Activated T-helper 2 cell treated with anti-CD3 and anti-CD28 coated beads, Interferon-gamma antibody, Interleukin-2, Interleukin-4, amounts not matched to agents 10 μg/mL and 5 μg/mL and 100 μg/mL, durations not matched to agents 14 hours and 24 hours and 36 hours (primary cell): ENCODE results near the gene SULF2. TPM values are rescaled to one million over a fixed set of nuclear protein-coding genes. Genes with fewer than 3 reads are reported as not detected.

Source experiments
- DNase-seq: peaks from one replicate; pipeline ENCODE4 v3.0.0; 2021; ENCODE audit warnings: low spot score
- H3K27ac Mint-ChIP-seq: one replicate; pipeline ENCODE4 v1.8.0; 2021; ENCODE audit warnings: mixed read lengths
- H3K27me3 Mint-ChIP-seq: one replicate; pipeline ENCODE4 v1.8.0; 2021; ENCODE audit warnings: low read depth, mixed read lengths
- H3K36me3 Mint-ChIP-seq: one replicate; pipeline ENCODE4 v1.8.0; 2021; ENCODE audit warnings: low read depth, mixed read lengths
- H3K4me1 Mint-ChIP-seq: one replicate; pipeline ENCODE4 v1.8.0; 2021; ENCODE audit warnings: low read depth, mixed read lengths
- H3K4me3 Mint-ChIP-seq: one replicate; pipeline ENCODE4 v1.8.0; 2021; ENCODE audit warnings: low read depth, mild to moderate bottlenecking, moderate library complexity, mixed read lengths
- H3K9me3 Mint-ChIP-seq: one replicate; pipeline ENCODE4 v1.8.0; 2021; ENCODE audit warnings: mixed read lengths
- intact Hi-C: fragments of 100-400 bp; cut with micrococcal nuclease; formaldehyde crosslinking; loops from one replicate; pipeline ENCODE4 v1.15.1; 2023
- total RNA-seq: library from RNA; stranded (reverse); gene quantifications from 2 replicates; pipeline ENCODE4 v1.2.3, GENCODE V29; 2022

Gene SULF2
- total RNA-seq, 1 donor from 2014 or later, result 0.48 TPM

DNA sequence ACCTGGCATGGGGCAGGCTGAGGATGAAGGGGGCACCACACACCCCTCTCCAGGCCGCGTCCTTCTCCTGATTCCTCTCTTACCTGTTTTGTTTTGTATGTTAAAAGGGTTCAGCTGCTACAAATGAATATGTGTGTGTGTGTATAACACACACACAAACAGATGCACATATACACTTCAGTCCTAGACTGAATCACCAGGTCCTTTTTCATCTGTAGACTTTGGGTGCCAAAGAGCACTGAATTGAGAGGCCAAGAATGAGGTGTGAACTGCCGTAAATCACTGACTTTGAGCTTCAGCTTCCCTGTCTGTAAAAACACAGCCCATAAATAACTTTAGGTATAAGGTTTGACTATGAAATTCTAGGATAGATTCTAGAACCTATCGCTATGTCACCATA is 40.5 kb downstream of the SULF2 start:
- Mint-ChIP-seq H3K4me1 (peaks cover 8% of the 10 kb centered on the region), H3K36me3 (no peaks in the 10 kb centered on the region), H3K9me3 (no peaks in the 10 kb centered on the region), H3K27ac (no peak overlapping the region), H3K27me3 (peaks cover 2% of the 10 kb centered on the region), H3K4me3 (no peak overlapping the region)
- DNase-seq, result no peak
- intact Hi-C loops, result no loop called here

DNA sequence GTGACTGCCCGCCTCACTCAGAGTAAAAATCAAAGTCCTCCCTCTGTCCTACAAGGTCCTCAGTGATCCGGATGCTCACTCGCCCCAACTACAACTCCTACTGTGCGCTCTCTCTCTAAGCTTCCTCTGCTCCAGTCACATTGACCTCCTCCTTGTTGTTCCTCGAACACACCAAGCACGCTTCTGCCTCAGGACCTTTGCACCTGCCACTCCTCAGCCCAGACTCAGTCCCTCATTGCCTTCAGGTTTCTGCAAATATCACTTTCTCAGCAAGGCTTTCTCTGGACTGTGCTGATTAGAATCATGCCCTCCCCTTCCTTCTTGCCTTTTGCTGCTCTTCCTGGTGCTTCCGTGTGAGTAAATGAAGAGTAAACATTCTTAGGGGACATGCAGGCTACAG is 41.6 kb downstream of the SULF2 start:
- DNase-seq, result no peak
- Mint-ChIP-seq H3K4me3 (no peak overlapping the region), H3K27me3 (peaks cover under 1% of the 10 kb centered on the region), H3K9me3 (no peaks in the 10 kb centered on the region), H3K36me3 (no peaks in the 10 kb centered on the region), H3K4me1 (peaks cover 3% of the 10 kb centered on the region), H3K27ac (no peak overlapping the region)
- intact Hi-C loops, result no loop called here

DNA sequence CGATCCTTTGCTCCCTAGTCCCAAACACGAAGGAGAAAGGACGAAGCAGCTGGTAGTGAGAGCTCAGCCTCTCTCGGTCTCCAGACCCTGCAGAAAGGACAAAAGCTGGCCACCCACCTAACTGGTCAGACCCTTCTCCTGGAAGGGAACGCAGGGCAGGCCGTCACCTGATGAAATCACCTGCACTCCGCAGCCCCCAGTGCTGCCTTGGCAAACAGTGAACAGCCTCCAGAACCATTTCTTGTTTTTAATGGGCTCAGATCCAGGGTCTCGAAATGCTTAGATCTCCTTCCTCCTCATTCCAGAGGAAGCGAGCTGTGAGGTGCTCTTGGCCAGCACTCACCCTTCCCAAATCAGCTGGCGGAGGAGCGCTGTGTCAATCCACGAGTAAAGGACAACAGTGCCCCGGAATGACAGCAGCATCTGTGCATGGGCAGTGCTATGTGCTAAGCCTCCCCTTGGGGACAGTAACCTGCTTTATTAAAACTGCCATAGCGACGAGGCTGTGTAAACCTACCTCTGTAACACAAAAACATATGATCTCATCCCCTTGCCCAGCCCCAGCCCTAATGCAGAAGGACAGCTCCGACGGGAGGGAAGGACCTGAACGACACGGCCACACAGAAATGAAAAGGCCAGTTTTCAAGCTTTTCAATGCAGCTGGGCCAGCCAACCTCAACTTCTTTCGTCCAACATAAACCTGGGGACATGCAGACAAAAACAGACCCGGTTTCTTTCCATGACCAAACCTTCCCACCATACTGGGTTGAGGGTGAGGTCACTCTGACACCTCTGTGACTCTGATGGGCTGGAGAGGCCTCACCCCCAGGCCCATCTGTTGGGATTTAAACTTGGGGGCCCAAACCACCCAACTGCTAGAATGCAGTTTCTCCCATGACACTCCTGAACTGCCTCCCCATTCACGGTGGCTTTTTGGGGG is 43.3 kb downstream of the SULF2 start:
- H3K27me3 Mint-ChIP-seq, result no peaks in the 10 kb centered on the region
- no peaks in the 10 kb centered on the region for H3K9me3 Mint-ChIP-seq
- no peaks in the 10 kb centered on the region for H3K4me1 Mint-ChIP-seq
- no peaks in the 10 kb centered on the region for H3K36me3 Mint-ChIP-seq
- H3K27ac Mint-ChIP-seq, result no peak overlapping the region
- no peak for DNase-seq
- intact Hi-C loops, result no loop called here
- no peak overlapping the region for H3K4me3 Mint-ChIP-seq

DNA sequence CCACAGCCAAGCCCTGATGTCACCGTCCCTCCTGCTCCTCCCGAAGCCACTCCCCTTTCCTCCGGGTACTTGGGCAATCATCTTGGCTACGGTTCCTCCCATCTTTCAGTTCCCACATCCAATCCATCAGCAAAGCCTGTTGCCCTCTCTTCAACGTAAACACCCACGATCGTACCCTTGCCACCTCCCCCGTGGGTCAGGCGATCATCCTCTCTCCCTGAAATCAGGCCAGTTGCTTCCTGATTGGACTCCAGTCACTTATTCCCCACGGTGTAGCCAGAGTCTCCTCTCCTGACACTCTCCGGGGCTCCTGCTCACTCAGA is 44.5 kb downstream of the SULF2 start:
- Mint-ChIP-seq H3K27ac (no peak overlapping the region), H3K4me3 (no peak overlapping the region), H3K36me3 (no peaks in the 10 kb centered on the region), H3K9me3 (no peaks in the 10 kb centered on the region), H3K27me3 (no peaks in the 10 kb centered on the region), H3K4me1 (no peaks in the 10 kb centered on the region)
- no peak for DNase-seq
- intact Hi-C loops, result no loop called here

DNA sequence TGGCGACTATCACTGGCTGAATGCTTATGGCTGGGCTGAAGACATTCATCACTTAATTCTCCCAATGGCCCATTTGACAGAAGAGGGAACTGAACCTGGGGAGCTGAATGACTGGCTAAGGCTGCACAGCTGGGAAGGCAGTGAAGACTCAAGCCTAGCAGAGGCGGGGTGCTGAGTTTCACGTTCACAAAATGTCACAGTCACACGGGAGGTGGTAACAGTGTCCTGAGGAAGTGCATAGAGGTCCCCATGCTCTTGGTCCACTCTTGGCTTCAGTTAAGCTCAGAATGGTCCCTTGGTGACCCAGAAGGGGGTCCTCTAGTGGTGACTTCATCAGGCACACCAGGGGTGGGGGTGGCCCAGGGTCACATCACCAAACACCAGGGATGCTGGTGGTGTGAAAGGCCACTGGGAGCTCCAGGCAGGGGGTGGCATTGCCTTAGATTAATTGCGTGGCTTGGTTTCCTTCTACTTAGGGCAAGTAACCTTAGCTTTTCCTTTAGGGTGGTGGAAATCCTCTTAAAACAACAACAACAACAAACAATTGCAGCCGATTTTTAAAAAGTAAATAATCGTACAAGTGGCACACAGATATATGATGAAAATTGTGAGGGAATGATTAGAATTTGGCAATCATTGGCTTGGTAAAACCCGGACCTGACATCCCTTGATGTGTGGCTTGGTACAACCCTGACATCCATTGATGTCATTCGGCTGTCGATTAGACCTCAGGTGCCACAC is 45.0 kb downstream of the SULF2 start:
- Mint-ChIP-seq H3K4me1 (no peaks in the 10 kb centered on the region), H3K27ac (no peak overlapping the region), H3K4me3 (no peak overlapping the region), H3K27me3 (no peaks in the 10 kb centered on the region), H3K9me3 (no peaks in the 10 kb centered on the region), H3K36me3 (no peaks in the 10 kb centered on the region)
- DNase-seq, result no peak
- intact Hi-C loops, result no loop called here

DNA sequence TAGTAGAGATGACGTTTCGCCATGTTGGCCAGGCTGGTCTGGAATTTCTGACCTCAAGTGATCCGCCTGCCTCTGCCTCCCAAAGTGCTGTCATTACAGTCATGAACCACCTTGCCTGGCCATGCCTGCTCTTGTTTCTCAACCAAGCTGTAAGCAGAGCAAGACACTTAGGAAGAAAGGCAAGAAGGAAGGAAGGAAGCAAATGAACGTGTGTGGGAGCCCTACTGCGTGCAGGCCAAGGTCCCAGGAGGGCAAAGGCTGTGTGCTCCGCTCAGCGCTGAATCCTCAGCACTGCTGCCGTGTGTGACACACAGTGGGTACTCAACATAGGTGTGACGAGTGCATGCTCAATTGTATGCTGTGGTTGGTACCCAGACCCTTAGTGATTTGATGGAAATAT is 47.4 kb downstream of the SULF2 start:
- Mint-ChIP-seq H3K9me3 (no peaks in the 10 kb centered on the region), H3K36me3 (no peaks in the 10 kb centered on the region), H3K27ac (no peak overlapping the region), H3K4me3 (no peak overlapping the region), H3K4me1 (no peaks in the 10 kb centered on the region), H3K27me3 (no peaks in the 10 kb centered on the region)
- intact Hi-C loops, result no loop called here
- no peak for DNase-seq

DNA sequence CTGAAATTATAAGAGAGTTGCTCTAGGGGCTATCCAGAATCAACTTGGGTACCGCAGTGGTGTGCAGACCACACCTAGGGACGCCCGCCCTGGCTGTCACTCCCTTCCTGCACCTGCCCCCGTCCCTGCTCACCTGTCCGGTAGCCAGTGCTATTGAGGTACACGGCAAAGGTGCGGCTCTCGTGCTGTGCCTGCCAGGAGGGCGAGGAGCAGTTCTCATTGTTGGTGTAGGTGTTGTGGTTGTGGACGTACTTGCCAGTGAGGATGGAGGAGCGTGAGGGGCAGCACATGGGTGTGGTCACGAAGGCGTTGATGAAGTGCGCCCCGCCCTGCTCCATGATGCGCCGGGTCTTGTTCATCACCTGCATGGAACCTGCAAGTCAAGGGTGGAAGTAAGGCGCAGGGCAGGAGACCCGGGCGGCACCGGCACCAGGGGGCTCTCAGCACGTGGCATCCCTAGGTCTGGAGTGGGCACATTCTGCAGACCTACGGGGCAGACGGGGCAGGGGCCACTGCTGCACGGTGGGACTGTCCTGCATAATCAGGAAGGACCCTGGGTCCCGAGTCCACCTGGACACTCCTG is 48.6 kb downstream of the SULF2 start:
- no peak for DNase-seq
- H3K36me3 Mint-ChIP-seq, result no peaks in the 10 kb centered on the region
- no peaks in the 10 kb centered on the region for H3K27me3 Mint-ChIP-seq
- H3K4me1 Mint-ChIP-seq, result no peaks in the 10 kb centered on the region
- intact Hi-C loops, result no loop called here
- H3K27ac Mint-ChIP-seq, result no peak overlapping the region
- H3K9me3 Mint-ChIP-seq, result no peaks in the 10 kb centered on the region
- H3K4me3 Mint-ChIP-seq, result no peak overlapping the region

DNA sequence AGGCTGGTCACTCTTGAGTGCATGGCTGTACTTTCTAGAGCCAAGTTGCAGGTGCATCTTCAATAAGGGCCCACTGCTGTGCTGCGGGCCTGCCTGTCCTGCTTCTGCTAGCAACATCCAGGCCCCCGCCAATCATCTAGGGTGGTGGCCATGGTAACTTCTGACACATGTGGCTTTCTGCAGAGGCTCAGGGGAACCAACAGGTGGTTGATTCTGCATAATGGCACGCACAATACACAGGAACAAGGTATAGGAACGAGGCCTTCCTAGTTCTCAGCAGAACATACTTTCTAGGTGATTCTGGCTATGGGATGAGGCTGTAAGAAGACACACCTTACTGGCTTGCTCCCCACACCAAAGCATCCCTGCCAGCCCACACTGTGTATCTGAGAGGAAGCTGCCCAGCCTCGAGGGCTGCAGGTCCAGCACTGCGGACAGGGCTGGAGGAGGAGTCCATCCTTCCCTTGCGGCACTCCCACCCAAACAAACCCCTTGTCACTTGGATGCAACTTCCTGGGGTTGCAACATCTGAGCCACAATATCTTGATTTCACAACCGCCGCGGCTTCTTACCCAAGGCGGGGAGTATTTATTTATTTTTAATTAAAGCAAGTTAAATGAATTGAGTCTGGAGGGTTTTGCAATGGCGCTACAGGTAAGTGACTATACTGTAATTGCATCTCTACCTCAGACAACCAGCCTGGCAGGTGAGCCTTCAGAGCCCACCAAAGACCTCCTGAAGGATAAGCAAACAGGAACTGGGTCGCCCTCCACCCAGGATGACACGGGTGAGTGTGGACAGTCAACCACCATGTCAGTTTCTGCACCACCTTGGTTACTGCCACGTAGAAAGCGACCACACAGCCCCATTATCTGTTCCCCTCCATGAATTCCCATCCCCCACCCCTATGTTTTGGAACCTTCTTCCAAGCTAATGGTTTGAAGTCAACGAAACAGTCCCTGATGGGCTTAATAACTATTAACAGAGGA is 49.6 kb downstream of the SULF2 start:
- no peaks in the 10 kb centered on the region for H3K9me3 Mint-ChIP-seq
- H3K27ac Mint-ChIP-seq, result no peak overlapping the region
- no peaks in the 10 kb centered on the region for H3K36me3 Mint-ChIP-seq
- H3K27me3 Mint-ChIP-seq, result no peaks in the 10 kb centered on the region
- H3K4me1 Mint-ChIP-seq, result no peaks in the 10 kb centered on the region
- intact Hi-C loops, result no loop called here
- DNase-seq, result no peak
- no peak overlapping the region for H3K4me3 Mint-ChIP-seq

DNA sequence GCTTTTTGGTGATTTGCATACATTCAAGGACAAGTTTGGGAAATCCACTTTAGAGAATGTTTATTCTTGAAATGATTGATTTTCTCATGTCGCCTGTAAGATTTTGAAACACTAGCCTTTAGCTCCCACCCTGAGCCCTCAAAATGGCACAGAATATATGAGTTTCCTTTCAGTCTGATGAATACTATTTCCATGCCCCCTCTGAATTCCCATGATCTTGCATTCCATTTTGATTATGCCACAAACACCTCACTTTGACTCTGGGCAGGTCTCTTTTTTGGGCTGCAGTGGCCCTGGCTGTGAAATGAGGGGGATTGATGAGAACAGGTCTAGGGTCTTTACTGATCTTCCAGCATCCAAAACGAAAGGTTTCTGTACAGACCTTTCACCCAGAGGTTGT is 50.4 kb downstream of the SULF2 start:
- H3K27me3 Mint-ChIP-seq, result no peaks in the 10 kb centered on the region
- DNase-seq, result no peak
- H3K36me3 Mint-ChIP-seq, result no peaks in the 10 kb centered on the region
- intact Hi-C loops, result no loop called here
- H3K4me1 Mint-ChIP-seq, result no peaks in the 10 kb centered on the region
- H3K27ac Mint-ChIP-seq, result no peak overlapping the region
- no peak overlapping the region for H3K4me3 Mint-ChIP-seq
- no peaks in the 10 kb centered on the region for H3K9me3 Mint-ChIP-seq

DNA sequence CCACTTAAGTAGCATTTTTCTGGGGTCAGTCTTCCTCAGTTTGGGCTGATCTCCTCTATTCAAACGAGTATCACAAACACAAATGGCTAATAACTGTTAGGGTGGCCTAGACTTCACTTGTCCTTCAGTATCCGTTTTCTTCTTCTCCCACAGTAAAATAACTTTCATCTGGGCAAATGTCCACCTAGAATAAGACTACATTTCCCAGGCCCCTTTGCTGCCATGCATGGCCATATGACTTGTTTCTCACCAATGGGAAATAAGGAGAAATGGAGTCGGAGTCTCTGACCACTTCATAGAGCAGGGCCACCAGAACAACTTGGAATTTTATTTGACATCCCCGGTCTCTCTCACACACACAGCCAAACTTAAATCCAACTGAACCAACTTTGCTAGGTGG is 51.4 kb downstream of the SULF2 start:
- Mint-ChIP-seq H3K27me3 (no peaks in the 10 kb centered on the region), H3K27ac (no peak overlapping the region), H3K9me3 (no peaks in the 10 kb centered on the region), H3K4me1 (peaks cover 8% of the 10 kb centered on the region), H3K4me3 (no peak overlapping the region), H3K36me3 (no peaks in the 10 kb centered on the region)
- intact Hi-C loops, result no loop called here
- DNase-seq, result no peak

DNA sequence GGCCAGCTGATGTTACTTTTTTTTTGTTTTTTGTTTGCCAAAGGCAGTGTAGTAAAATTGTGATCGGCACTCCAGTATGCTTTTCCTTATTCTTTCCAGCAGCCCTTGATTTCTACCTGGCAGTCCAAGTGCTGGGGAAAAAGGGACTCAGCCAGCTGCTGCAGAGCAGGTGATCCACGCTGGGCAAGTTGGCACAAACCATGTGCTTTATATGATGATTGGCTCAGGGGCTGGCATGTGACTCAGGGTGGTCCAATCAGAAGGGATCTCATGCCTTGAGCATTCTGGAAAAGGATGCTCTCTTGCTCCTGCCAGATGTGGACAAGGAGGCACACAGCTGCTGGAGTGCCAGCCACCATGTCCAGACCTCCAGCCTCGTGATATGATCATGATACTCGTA is 54.5 kb downstream of the SULF2 start:
- H3K27me3 Mint-ChIP-seq, result no peaks in the 10 kb centered on the region
- no peaks in the 10 kb centered on the region for H3K9me3 Mint-ChIP-seq
- H3K4me1 Mint-ChIP-seq, result peaks cover 32% of the 10 kb centered on the region
- intact Hi-C loops, result no loop called here
- no peak overlapping the region for H3K27ac Mint-ChIP-seq
- DNase-seq, result no peak
- H3K36me3 Mint-ChIP-seq, result peaks cover 6% of the 10 kb centered on the region
- H3K4me3 Mint-ChIP-seq, result no peak overlapping the region

DNA sequence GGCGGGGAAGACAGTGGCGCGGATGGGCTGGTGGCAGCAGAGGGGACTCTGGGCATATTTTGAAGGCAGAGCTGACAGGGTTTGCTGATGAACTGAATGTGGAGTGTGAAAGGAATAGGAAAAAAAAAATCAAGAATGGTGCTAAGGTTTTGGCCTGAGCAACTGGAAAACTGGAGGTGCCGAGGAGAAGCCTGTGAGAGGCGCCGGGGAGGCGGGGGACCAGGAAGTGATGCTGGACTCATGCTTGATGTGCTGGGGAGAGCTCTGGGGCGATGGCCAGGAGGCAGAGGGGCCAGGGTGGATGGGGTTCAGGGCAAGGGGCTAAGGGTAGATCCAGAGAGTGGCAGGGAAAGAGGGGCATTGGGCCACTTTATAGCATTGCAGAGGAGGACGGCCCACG is 55.8 kb downstream of the SULF2 start:
- DNase-seq, result no peak
- Mint-ChIP-seq H3K27me3 (no peaks in the 10 kb centered on the region), H3K4me1 (peaks cover 43% of the 10 kb centered on the region), H3K9me3 (no peaks in the 10 kb centered on the region), H3K27ac (peak overlapping the region; percentile 11), H3K36me3 (peaks cover 6% of the 10 kb centered on the region), H3K4me3 (peak overlapping the region; percentile 86)
- intact Hi-C loops, result no loop called here
